HG03432 (cell line): ENCODE data around the gene SYF2.
"Not testable (repeated sequence)": the region's sequence is repeated elsewhere in the genome, so short reads cannot be mapped to it uniquely, and the experiment has no call there.

Experiments
- ATAC-seq: cut with Tn5 transposase; IDR thresholded peaks from one replicate; pipeline ENCODE4 v1.9.1; 2021; ENCODE audit warnings: mild to moderate bottlenecking, moderate library complexity; ENCODE audit not compliant: unreplicated experiment

Gene SYF2

GRCh38 chr1:25246600-25247023 is 14.3 kb upstream of the SYF2 start:
- peak; percentile 2 for ATAC-seq

GRCh38 chr1:25245809-25246599 is 13.7 kb upstream of the SYF2 start:
- no peak for ATAC-seq

GRCh38 chr1:25245393-25245792 is 13.1 kb upstream of the SYF2 start:
- ATAC-seq: no peak

GRCh38 chr1:25243907-25244306 is 11.6 kb upstream of the SYF2 start:
- ATAC-seq: no peak

GRCh38 chr1:25239681-25240541 is 7.6 kb upstream of the SYF2 start:
- ATAC-seq: peak; percentile 70

- ATAC-seq: no peak
These were observed 5.7 kb upstream of the SYF2 start for GRCh38 chr1:25238046-25238445.

GRCh38 chr1:25236261-25236660 is 4.0 kb upstream of the SYF2 start:
- not testable (repeated sequence) for ATAC-seq

GRCh38 chr1:25235411-25235810 is 3.1 kb upstream of the SYF2 start:
- not testable (repeated sequence) for ATAC-seq

GRCh38 chr1:25232866-25233784 is 823 bp upstream of the SYF2 start:
- ATAC-seq: peak; percentile 64

GRCh38 chr1:25223471-25223870 is 8.8 kb downstream of the SYF2 start:
- ATAC-seq: no peak

GRCh38 chr1:25222606-25223005 is 9.7 kb downstream of the SYF2 start:
- no peak for ATAC-seq

GRCh38 chr1:25220666-25221065 is 11.6 kb downstream of the SYF2 start:
- ATAC-seq: no peak

GRCh38 chr1:25219661-25220251 is 12.5 kb downstream of the SYF2 start:
- no peak for ATAC-seq

- no peak for ATAC-seq
These were observed 14.6 kb downstream of the SYF2 start for GRCh38 chr1:25217598-25218232.

GRCh38 chr1:25217015-25217414 is 15.3 kb downstream of the SYF2 start:
- ATAC-seq: no peak

- no peak for ATAC-seq
These were observed 16.2 kb downstream of the SYF2 start for GRCh38 chr1:25216123-25216522.

- no peak for ATAC-seq
These were observed 19.6 kb downstream of the SYF2 start for GRCh38 chr1:25212725-25213124.

- no peak for ATAC-seq
These were observed 21.6 kb downstream of the SYF2 start for GRCh38 chr1:25210728-25211127.

- ATAC-seq: no peak
These were observed 22.8 kb downstream of the SYF2 start for GRCh38 chr1:25209516-25209915.
